Glutamatergic neuron (in vitro differentiated cells): ENCODE data around the gene QRSL1. TPM values are rescaled to one million over a fixed set of nuclear protein-coding genes. Genes with fewer than 3 reads are reported as not detected.

ENCODE experiments used
- DNase-seq: peaks from one replicate; pipeline ENCODE4 v3.0.0; 2022
- H3K27ac Mint-ChIP-seq: one replicate; pipeline ENCODE4 v1.8.0; 2020; ENCODE audit warnings: mild to moderate bottlenecking, mixed read lengths, inconsistent platforms; ENCODE audit not compliant: unreplicated experiment
- H3K27me3 Mint-ChIP-seq: one replicate; pipeline ENCODE4 v1.8.0; 2020; ENCODE audit warnings: mild to moderate bottlenecking, moderate library complexity, mixed read lengths, inconsistent platforms; ENCODE audit not compliant: unreplicated experiment
- H3K36me3 Mint-ChIP-seq: one replicate; pipeline ENCODE4 v1.8.0; 2020; ENCODE audit warnings: mild to moderate bottlenecking, mixed read lengths, inconsistent platforms; ENCODE audit not compliant: unreplicated experiment
- H3K4me1 Mint-ChIP-seq: one replicate; pipeline ENCODE4 v1.8.0; 2020; ENCODE audit warnings: mild to moderate bottlenecking, low read depth, mixed read lengths, inconsistent platforms; ENCODE audit not compliant: unreplicated experiment
- H3K4me3 Mint-ChIP-seq: one replicate; pipeline ENCODE4 v1.8.0; 2020; ENCODE audit warnings: mild to moderate bottlenecking, mixed read lengths, inconsistent platforms; ENCODE audit not compliant: unreplicated experiment
- H3K9me3 Mint-ChIP-seq: one replicate; pipeline ENCODE4 v1.8.0; 2020; ENCODE audit warnings: mild to moderate bottlenecking, moderate library complexity, mixed read lengths, inconsistent platforms; ENCODE audit not compliant: unreplicated experiment
- total RNA-seq: library from RNA; stranded (reverse); fragmentation: NEBNext Ultra II Directional; extraction: Animal tissue kit (Norgen Biotek cat#: 25700); gene quantifications from one replicate; pipeline ENCODE4 v1.2.1, GENCODE V29; 2021; ENCODE audit not compliant: unreplicated experiment
- TF ChIP-seq, protein P1 (sequence below): fragments of 200-600 bp; sonication (generic); IDR thresholded peaks from one replicate; pipeline ENCODE4 v1.5.0; 2021; ENCODE audit not compliant: partially characterized antibody, unreplicated experiment

Gene QRSL1
- total RNA-seq, 1 donor from 2014 or later: 10.2 TPM

GRCh38 chr6:106705156-106705555, 75.8 kb downstream of the QRSL1 start:
- no peak for DNase-seq
- H3K9me3 Mint-ChIP-seq: no peaks in the 10 kb centered on the region
- peaks cover 1% of the 10 kb centered on the region for H3K27me3 Mint-ChIP-seq

DNA sequence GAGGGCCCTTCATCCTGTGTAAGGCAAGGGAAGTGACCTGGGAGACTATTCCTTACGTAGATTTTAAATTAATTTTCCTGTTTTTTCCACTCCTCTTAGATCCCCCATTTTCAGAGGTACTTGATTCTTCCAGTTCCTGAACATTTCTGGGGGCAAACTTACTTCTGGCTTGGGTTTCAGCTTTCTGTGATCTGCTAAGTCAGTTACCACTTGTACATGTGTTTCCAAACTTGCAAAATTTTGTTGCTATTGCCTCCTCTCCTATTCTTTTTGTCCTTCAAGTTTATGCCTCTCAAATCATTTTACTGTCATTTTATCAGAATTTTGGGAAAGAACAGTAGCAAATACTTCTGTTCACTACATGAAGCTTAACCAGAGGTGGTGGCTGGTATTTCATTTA, 81.2 kb downstream of the QRSL1 start:
- DNase-seq: no peak
- H3K27me3 Mint-ChIP-seq: peaks cover 1% of the 10 kb centered on the region
- peaks cover 2% of the 10 kb centered on the region for H3K4me1 Mint-ChIP-seq
- H3K36me3 Mint-ChIP-seq: no peaks in the 10 kb centered on the region
- TF ChIP-seq, protein P1, sequence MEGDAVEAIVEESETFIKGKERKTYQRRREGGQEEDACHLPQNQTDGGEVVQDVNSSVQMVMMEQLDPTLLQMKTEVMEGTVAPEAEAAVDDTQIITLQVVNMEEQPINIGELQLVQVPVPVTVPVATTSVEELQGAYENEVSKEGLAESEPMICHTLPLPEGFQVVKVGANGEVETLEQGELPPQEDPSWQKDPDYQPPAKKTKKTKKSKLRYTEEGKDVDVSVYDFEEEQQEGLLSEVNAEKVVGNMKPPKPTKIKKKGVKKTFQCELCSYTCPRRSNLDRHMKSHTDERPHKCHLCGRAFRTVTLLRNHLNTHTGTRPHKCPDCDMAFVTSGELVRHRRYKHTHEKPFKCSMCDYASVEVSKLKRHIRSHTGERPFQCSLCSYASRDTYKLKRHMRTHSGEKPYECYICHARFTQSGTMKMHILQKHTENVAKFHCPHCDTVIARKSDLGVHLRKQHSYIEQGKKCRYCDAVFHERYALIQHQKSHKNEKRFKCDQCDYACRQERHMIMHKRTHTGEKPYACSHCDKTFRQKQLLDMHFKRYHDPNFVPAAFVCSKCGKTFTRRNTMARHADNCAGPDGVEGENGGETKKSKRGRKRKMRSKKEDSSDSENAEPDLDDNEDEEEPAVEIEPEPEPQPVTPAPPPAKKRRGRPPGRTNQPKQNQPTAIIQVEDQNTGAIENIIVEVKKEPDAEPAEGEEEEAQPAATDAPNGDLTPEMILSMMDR: no peak
- H3K4me3 Mint-ChIP-seq: no peak overlapping the region
- no peaks in the 10 kb centered on the region for H3K9me3 Mint-ChIP-seq
- no peak overlapping the region for H3K27ac Mint-ChIP-seq

More at GRCh38 chr6:106705156-106705555, 75.8 kb downstream of the QRSL1 start:
- H3K27ac Mint-ChIP-seq: no peak overlapping the region
- H3K36me3 Mint-ChIP-seq: peaks cover 9% of the 10 kb centered on the region
- H3K4me3 Mint-ChIP-seq: no peak overlapping the region
- TF ChIP-seq, protein P1: no peak
- no peaks in the 10 kb centered on the region for H3K4me1 Mint-ChIP-seq

DNA sequence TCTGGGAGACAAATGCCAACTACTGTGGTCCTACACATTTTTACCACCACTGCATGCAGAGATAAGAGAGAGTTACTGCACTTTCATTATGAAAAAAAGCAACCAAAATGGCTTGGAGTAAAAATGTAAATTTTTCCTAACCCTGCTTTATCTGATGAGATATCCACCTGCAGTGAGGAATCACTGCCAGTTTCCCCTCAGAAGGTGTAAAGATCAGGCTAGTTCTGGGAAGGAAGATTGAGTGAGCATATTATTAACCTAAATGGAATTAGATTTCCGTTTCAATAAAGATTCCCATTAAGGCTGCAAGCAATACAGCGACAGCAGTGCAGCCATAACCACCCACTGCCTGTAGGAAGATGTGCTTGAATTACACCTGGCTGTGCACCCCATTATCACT, 84.9 kb downstream of the QRSL1 start:
- no peak for DNase-seq
- Mint-ChIP-seq H3K9me3 (no peaks in the 10 kb centered on the region), H3K27me3 (peaks cover 1% of the 10 kb centered on the region), H3K4me1 (peaks cover 7% of the 10 kb centered on the region), H3K4me3 (no peak overlapping the region), H3K36me3 (no peaks in the 10 kb centered on the region), H3K27ac (no peak overlapping the region)
- TF ChIP-seq, protein P1: no peak

GRCh38 chr6:106715922-106716321, 86.5 kb downstream of the QRSL1 start:
- H3K27me3 Mint-ChIP-seq: peaks cover 1% of the 10 kb centered on the region

GRCh38 chr6:106716966-106717365, 87.6 kb downstream of the QRSL1 start:
- TF ChIP-seq, protein P1: no peak
- no peak for DNase-seq
- peaks cover 1% of the 10 kb centered on the region for H3K27me3 Mint-ChIP-seq
- H3K27ac Mint-ChIP-seq: no peak overlapping the region
- H3K4me3 Mint-ChIP-seq: no peak overlapping the region
- H3K9me3 Mint-ChIP-seq: no peaks in the 10 kb centered on the region
- H3K4me1 Mint-ChIP-seq: peaks cover 7% of the 10 kb centered on the region
- H3K36me3 Mint-ChIP-seq: no peaks in the 10 kb centered on the region

More at GRCh38 chr6:106715922-106716321, 86.5 kb downstream of the QRSL1 start:
- H3K27ac Mint-ChIP-seq: no peak overlapping the region
- no peak for DNase-seq
- no peaks in the 10 kb centered on the region for H3K36me3 Mint-ChIP-seq
- H3K4me3 Mint-ChIP-seq: no peak overlapping the region
- H3K4me1 Mint-ChIP-seq: peaks cover 7% of the 10 kb centered on the region
- H3K9me3 Mint-ChIP-seq: no peaks in the 10 kb centered on the region
- TF ChIP-seq, protein P1: no peak

Other genes with a start within 250 kb of the QRSL1 start
- gene RTN4IP1, start 80 bp upstream of the QRSL1 start, total RNA-seq: 4.7 TPM